Stimulated activated CD4-positive, alpha-beta T cell treated with anti-CD3 and anti-CD28 coated beads, TNF-alpha, amount 100 ng/mL, for 48 hours (primary cell): ENCODE results near the gene SETBP1.

Source experiments
- DNase-seq, 3 donors: peaks; one replicate each; pipeline ENCODE4 v3.0.0-alpha.2; 2020; ENCODE audit warnings: low read depth in 3 of 3

Gene SETBP1

DNA sequence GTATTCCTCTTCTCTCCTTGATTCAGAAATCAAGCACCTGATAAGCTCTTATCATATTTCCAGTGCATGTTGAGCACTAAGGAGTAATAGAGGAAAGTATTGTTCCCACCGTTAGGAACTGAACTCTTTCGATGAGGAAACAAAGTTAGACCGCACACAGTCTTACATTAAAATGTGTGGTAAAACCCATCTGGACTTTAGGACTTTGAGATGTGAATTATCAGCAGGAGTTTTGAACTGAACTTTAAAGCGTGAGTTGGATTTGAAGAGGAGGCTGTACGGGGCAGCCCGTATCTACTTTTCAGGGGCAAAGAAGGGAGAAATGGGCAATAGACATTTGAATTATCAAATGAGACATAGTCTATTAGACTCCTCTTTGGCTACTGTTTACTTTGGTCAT is 134.4 kb downstream of the SETBP1 start:
- no peak for DNase-seq

GRCh38 chr18:44816050-44816449 is 135.4 kb downstream of the SETBP1 start:
- no peak for DNase-seq

- no peak for DNase-seq
These were observed 135.8 kb downstream of the SETBP1 start for GRCh38 chr18:44816477-44816876.

DNA sequence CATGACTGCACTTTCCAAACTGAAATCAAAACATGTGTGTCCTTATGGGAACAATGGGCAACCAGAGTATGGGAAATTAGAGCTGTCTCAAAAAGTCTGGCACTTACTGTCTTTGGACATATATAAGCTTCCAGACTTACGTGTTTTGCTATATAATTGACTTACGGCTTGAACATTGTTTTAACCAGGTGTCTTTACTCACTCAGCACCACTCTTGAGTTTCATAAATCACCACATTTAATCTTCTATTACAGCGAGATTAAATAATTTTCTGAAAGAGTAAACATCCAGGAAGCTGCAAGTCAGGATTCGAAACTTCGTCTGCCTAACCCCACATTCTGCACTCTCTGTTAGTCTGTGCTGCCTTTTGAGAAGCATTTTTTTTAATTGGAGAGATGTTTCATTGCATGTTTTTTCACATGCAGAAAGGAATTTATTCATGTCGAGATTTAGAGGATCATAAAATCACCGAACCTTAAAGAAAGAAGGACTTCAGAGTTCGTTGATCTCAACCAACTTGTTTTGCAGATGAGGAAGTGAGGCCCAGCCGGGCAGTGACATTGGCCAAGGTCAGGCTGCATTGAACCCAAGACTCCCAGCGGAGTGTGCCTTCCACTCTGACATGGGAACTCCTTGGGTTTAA is 137.3 kb downstream of the SETBP1 start:
- DNase-seq = no peak

- no peak for DNase-seq
These were observed 138.1 kb downstream of the SETBP1 start for GRCh38 chr18:44818668-44819403.

GRCh38 chr18:44819944-44820510 is 139.3 kb downstream of the SETBP1 start:
- DNase-seq = no peak

DNA sequence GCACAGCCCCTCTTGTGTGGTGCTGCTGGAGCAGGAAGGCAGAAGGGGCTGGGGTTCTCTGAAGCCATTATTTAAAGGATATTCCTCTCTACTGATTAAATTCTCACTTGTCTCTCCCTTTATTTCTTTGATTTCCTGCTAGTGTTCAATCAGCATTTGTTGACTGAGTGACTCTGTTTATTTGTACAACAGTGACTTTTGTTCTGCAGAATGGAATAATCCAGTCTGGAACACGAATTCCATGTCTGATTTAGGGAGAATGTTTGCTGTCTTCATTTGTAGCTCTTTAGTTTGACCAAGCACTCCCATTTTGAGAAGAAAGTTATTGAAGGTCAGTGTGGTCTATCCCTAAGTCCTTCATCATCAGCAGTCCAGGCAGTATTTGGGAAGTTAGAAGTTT is 141.2 kb downstream of the SETBP1 start:
- no peak for DNase-seq

GRCh38 chr18:44823286-44823685 is 142.6 kb downstream of the SETBP1 start:
- no peak for DNase-seq

- DNase-seq = peak in 1 of 3 donors; percentile 20
These were observed 143.1 kb downstream of the SETBP1 start for GRCh38 chr18:44823782-44824181.

- DNase-seq = no peak
These were observed 144.2 kb downstream of the SETBP1 start for GRCh38 chr18:44824884-44825283.

DNA sequence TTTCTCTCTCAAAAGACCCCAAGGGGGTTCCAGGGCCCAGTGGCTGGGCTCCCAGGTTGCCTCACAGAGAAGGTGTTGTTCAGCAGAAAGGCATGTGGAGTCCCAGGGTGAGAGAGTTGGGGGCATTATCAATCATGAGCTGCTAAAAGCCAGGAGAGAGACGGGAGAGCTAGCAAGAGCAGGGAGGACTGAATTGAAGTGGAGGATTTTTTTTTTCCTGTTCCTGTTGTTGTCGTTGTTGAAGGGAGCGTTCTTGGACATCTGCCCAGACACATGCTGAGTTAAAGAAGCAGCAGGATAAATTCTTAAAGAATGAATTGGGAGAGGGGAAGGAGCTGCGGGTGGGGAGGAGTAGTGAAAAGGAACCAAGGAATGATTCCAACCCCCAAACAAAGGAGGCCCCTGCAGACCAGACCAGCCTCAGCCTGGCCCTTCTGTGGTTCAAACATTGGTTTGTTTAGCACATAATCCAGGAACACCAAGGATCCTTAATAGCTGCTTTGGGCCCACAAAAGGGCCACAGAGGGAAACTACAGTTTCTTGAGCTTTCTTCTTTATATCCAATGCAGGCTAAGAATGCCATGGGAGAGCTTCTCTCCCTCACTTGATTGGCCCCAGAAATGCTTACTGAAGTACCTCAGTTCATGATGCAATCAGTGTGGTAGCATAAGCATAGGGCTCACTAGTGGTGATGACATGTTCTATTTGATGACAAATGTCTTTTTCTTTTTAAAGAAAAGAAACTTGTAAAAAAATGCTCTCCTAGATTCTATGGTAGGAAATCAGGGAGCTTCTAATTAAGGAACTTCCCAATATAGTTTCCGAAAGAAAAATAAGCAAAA is 146.0 kb downstream of the SETBP1 start:
- DNase-seq = no peak

DNA sequence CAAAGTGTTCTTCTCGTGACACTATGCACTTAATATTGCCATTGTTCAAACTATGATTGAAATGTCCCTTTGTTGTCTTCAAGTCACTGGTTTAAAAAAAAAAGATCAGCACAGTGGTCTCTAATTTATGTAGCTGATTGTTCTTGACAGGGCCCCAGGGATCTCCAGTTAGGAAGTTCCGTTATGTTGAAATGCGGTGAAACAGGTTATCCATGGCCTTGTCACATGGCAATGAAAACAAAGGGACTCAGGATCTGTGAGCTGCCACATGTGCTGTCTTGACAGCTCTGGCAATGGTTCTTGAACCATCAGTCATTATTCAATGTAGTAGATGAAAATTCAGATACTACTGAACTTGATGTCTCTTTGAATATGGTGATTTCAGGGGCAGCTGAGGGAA is 147.4 kb downstream of the SETBP1 start:
- DNase-seq = no peak

GRCh38 chr18:44830581-44830980 is 149.9 kb downstream of the SETBP1 start:
- no peak for DNase-seq

DNA sequence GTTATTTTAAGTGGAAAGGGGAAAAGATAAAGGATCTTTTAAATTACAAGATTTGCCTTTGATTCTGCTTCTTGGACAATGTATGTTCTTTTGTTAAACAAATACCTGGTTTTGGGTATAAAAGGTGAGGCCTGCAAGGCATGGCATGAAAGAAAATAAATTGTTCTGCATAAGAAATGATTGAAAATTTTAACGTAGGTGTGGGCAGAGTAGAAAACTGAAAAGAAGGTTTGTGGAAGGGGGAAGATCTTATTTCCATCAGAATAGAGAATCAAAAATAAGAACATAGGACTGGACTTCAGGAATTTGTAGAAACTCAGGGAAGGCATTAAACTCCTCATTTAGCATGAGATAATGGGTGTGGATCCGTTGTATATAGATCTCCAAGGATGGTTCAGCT is 153.1 kb downstream of the SETBP1 start:
- DNase-seq = no peak

DNA sequence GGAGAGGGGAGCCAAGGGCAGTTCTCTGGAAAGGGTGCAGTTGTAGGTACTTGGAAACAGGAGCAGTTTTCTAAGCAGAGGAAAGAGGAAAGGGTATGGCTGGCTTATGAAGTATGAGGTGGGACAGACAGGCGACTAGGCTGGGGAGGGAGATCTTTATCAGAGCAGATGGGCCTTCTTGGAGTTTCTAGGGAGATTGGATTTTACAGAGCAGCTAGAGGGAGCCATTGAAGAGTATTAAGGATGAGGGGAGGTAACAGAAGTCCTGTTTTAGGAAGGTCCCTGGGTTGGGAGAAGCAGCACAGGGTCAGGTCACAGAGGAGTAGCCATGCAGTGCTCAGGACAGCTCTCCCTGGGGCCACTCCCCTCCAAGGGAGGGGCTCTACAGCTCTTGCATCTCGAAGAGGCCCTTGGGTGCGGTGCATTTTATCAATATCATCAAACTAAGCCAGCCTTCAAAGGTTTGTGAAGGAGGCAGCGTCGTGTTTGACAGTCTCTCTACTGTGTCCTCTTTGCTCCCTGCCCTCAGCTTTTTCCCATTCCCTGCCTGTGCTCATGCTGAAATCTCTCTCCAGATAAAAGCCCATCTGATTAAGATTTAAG is 154.3 kb downstream of the SETBP1 start:
- no peak for DNase-seq

DNA sequence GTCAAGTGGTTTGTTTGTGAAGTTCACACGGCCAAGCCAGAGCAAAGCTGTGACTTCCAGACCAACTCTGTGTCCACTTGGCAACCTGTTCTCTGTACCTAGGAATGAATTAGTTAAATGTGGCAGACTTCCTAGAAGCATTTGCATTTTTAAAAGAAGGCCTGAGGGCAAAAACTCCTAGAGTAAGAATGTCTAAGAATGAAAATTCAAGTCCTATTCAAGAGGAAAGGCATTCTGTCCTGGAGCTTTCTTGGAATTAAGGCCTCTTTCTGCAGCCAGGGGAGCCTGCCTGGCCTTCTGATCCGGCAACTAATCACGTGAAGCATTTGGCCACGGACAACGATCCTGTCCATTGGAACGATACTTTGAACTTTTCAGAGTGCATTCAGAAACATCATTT is 155.0 kb downstream of the SETBP1 start:
- DNase-seq = no peak

DNA sequence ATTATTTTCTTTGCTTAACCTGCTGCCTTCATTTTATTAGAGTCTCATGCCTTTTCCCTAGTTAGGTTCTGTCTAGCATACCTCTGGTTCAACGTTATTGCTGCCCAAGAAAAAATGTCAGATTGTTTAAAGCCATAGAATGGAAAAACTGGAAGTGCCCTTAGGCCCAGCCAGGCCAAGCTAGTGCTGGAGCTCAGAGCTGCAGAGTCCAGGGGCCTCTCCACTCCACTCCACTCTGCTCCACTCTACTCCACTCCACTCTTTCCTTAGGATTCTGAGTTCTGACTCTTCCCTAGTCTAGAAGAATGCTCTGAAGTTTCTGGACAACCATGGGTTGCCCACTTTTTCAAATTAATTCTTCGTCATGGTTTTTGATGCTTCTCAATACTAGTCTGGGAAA is 155.6 kb downstream of the SETBP1 start:
- DNase-seq = no peak

GRCh38 chr18:44837482-44838180 is 156.9 kb downstream of the SETBP1 start:
- DNase-seq = no peak

DNA sequence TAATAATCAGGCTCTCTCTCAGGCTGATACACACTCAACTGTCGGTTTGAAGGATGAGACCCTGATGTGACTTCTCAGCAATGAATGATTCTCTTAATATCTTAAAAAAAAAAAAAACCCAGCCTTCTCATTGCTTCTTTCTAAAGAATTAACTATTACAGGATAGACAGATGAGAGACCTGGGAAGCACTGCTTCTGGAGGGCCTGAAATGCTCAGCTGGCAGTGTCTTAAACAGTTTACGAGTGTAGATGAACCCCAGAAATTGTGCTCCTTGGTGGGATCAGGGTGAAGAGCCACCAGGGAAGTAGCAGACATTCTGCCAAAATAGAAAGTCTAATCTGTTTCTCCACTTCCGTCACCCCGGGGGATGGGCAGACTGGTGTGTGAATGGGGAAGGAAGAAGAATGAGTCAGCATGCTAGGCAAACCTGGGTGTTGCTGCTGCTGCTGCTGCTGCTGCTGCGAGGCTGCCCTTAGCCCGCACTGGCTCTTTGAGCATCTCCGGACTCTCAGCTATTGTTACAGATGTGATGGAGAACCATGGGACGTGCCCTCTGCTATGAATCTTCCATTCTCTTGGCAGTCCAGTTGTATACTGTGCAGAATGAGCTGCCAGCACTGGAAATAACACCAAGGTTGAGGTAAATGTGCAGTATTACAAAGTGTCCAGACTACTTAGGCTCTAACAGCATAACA is 158.4 kb downstream of the SETBP1 start:
- peak; percentile 32 to 47 (median 44) for DNase-seq

DNA sequence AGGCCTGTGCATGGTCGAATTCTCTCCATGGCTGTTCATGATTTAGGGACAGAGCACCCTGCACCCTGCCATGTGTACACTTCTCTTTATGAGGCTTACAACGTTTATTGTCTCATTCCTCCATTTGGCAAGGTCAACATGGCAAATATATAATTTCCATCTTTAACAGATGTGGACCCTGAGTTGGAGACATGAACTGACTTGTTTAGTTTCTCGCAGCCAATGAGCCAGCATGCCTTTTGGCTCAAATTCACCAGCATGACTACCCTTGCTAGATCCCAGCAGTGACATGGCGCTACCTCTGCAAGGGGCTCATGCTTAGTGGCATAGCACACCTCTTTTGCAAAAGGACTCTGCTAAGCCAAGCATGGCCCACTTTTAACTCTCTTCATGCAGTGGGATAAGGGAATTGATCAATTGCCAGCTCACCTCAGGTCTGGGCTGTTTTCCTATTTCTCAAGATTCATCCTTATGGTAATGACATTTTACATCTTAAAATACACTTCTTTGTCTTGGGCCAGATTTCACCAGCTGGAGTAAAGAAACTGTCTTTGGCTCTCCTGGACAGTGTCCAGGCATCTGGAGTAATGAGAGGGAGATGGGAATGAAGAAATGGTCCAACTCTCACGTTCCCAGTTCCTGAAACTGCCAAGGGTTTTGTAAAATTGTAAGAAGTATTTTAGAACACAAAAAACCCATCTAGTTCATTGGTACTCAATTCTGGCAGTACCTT is 159.5 kb downstream of the SETBP1 start:
- no peak for DNase-seq
